Thoracic aorta (tissue), 2 donors: ENCODE measurements around the gene PCGF3. TPM values are rescaled to one million over a fixed set of nuclear protein-coding genes. Genes with fewer than 3 reads are reported as not detected.

Experiments used
- ATAC-seq: fragments of 150-250 bp; one replicate; pipeline ENCODE4 v1.8.0; 2017; ENCODE audit warnings: low read depth; ENCODE audit not compliant: insufficient number of reproducible peaks, low FRiP score
- DNase-seq: peaks from one replicate; pipeline ENCODE4 v3.0.0-alpha.2; 2020; ENCODE audit warnings: low spot score
- H3K27ac ChIP-seq, 2 donors: fragments of 200-600 bp; sonication (generic); 1 replicate in 1 of 2; 2 replicates in 1 of 2; pipeline ENCODE4 v1.5.1; 2016; ENCODE audit warnings: mild to moderate bottlenecking in 2 of 2, moderate library complexity in 2 of 2
- H3K27me3 ChIP-seq: fragments of 200-600 bp; sonication (generic); replicated peaks from 2 replicates; pipeline ENCODE4 v1.6.0; 2016; ENCODE audit warnings: mild to moderate bottlenecking; ENCODE audit not compliant: insufficient read depth
- H3K36me3 ChIP-seq: fragments of 200-600 bp; sonication (generic); one replicate; pipeline ENCODE4 v1.5.1; 2016
- H3K4me1 ChIP-seq, 2 donors: fragments of 200-600 bp; sonication (generic); 1 replicate in 1 of 2; 2 replicates in 1 of 2; pipeline versions ENCODE4 v1.5.1 to v1.6.0; 2016; ENCODE audit warnings: low read depth in 2 of 2, mild to moderate bottlenecking in 1 of 2; ENCODE audit not compliant: control insufficient read depth in 1 of 2
- H3K4me3 ChIP-seq: fragments of 200-600 bp; sonication (generic); 2 replicates; pipeline ENCODE4 v1.5.1; 2016; ENCODE audit warnings: mild to moderate bottlenecking
- H3K9me3 ChIP-seq: fragments of 200-600 bp; sonication (generic); 2 replicates; pipeline ENCODE4 v1.5.1; 2016
- CTCF ChIP-seq: fragments of 200-600 bp; sonication (generic); IDR thresholded peaks from one replicate; pipeline ENCODE4 v1.5.1; 2019; ENCODE audit warnings: antibody characterized with exemption
- total RNA-seq, 2 donors: library from RNA; depleted of rRNA; stranded (reverse); fragments of >200 nt; gene quantifications; one replicate each; pipeline versions ENCODE4 v1.1.0 to v1.2.3, GENCODE V29; 2016

PCGF3 gene
- total RNA-seq, 2 donors from 2014 or later: 50.4 to 83.2 TPM

GRCh38 chr4:781493-782216 is 76.0 kb downstream of the PCGF3 start:
- Histone ChIP-seq H3K36me3 (peaks cover 21% of the 10 kb centered on the region), H3K4me3 (peak overlapping the region; percentile 94), H3K4me1 (peaks cover 23 to 44% of the 10 kb centered on the region in 2 donors), H3K27me3 (peaks cover 16% of the 10 kb centered on the region), H3K27ac (peak overlapping the region; percentile 93 to 98), H3K9me3 (no peaks in the 10 kb centered on the region)
- ATAC-seq: peak; percentile 96
- no peak for TF ChIP-seq CTCF
- DNase-seq: peak; percentile 97

GRCh38 chr4:784401-785331 is 79.0 kb downstream of the PCGF3 start:
- Histone ChIP-seq H3K9me3 (no peaks in the 10 kb centered on the region), H3K4me3 (no peak overlapping the region), H3K27ac (no peak overlapping the region), H3K27me3 (peaks cover 21% of the 10 kb centered on the region), H3K4me1 (peaks cover 24 to 38% of the 10 kb centered on the region in 2 donors), H3K36me3 (peaks cover 5% of the 10 kb centered on the region)
- DNase-seq (no peak), ATAC-seq (no peak)
- TF ChIP-seq CTCF: no peak

- ATAC-seq (no peak), DNase-seq (no peak)
- H3K4me1 ChIP-seq: peaks cover 17 to 29% of the 10 kb centered on the region in 2 donors
- peak overlapping the region; percentile 63 for H3K4me3 ChIP-seq
- no peaks in the 10 kb centered on the region for H3K9me3 ChIP-seq
- H3K27me3 ChIP-seq: peaks cover 21% of the 10 kb centered on the region
- TF ChIP-seq CTCF: no peak
- no peaks in the 10 kb centered on the region for H3K36me3 ChIP-seq
- no peak overlapping the region for H3K27ac ChIP-seq
These were observed 79.9 kb downstream of the PCGF3 start for GRCh38 chr4:785332-786073.

GRCh38 chr4:786074-786741 is 80.6 kb downstream of the PCGF3 start:
- H3K9me3 ChIP-seq: no peaks in the 10 kb centered on the region
- H3K27me3 ChIP-seq: peaks cover 21% of the 10 kb centered on the region
- DNase-seq (no peak), ATAC-seq (no peak)
- H3K4me3 ChIP-seq: peak overlapping the region; percentile 63
- H3K36me3 ChIP-seq: no peaks in the 10 kb centered on the region
- H3K4me1 ChIP-seq: peaks cover 13 to 23% of the 10 kb centered on the region in 2 donors
- peak overlapping the region; percentile 14 to 17 for H3K27ac ChIP-seq
- TF ChIP-seq CTCF: no peak
